ENCODE results near the gene MSRB3. TPM values are rescaled to one million over a fixed set of nuclear protein-coding genes. Genes with fewer than 3 reads are reported as not detected.
"Not testable (repeated sequence)": the region's sequence is repeated elsewhere in the genome, so short reads cannot be mapped to it uniquely, and the experiment has no call there.

Gene MSRB3
- total RNA-seq, 1 donor from 2014 or later = 77.3 TPM

DNA sequence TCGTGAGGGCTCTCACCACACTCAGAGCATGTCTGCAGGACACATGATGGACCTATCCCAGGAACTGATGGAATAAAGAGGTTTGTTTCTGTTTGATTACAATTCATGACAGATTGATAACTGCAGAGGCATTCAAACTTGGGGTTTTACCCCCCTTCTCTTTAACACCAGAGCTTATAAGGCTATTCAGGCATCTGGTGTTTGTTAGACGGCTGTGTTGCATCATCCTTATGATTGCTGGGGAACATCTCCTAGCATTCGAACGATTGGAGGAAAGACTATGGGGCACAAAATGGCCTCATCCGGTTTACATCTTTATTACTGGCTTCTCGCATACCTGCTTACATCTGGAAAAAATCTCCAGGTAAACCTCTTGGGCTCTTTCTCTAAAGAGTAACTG lies 191.8 kb downstream of the MSRB3 start:
- TF ChIP-seq, protein P1, sequence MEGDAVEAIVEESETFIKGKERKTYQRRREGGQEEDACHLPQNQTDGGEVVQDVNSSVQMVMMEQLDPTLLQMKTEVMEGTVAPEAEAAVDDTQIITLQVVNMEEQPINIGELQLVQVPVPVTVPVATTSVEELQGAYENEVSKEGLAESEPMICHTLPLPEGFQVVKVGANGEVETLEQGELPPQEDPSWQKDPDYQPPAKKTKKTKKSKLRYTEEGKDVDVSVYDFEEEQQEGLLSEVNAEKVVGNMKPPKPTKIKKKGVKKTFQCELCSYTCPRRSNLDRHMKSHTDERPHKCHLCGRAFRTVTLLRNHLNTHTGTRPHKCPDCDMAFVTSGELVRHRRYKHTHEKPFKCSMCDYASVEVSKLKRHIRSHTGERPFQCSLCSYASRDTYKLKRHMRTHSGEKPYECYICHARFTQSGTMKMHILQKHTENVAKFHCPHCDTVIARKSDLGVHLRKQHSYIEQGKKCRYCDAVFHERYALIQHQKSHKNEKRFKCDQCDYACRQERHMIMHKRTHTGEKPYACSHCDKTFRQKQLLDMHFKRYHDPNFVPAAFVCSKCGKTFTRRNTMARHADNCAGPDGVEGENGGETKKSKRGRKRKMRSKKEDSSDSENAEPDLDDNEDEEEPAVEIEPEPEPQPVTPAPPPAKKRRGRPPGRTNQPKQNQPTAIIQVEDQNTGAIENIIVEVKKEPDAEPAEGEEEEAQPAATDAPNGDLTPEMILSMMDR (IDR thresholded peaks at IDR 0.05) = no peak
- H3K4me1 Mint-ChIP-seq (ENCODE audit: unreplicated experiment) = peaks cover 7% of the 10 kb centered on the region
- no peak overlapping the region for H3K4me3 Mint-ChIP-seq (ENCODE audit: unreplicated experiment)
- no peaks in the 10 kb centered on the region for H3K27me3 Mint-ChIP-seq (ENCODE audit: unreplicated experiment)
- DNase-seq (ENCODE audit: extremely low spot score, unreplicated experiment) = no peak
- H3K27ac Mint-ChIP-seq (ENCODE audit: unreplicated experiment) = no peak overlapping the region
- H3K9me3 Mint-ChIP-seq (ENCODE audit: unreplicated experiment) = no peaks in the 10 kb centered on the region
- H3K36me3 Mint-ChIP-seq (ENCODE audit: unreplicated experiment) = peaks cover 4% of the 10 kb centered on the region

DNA sequence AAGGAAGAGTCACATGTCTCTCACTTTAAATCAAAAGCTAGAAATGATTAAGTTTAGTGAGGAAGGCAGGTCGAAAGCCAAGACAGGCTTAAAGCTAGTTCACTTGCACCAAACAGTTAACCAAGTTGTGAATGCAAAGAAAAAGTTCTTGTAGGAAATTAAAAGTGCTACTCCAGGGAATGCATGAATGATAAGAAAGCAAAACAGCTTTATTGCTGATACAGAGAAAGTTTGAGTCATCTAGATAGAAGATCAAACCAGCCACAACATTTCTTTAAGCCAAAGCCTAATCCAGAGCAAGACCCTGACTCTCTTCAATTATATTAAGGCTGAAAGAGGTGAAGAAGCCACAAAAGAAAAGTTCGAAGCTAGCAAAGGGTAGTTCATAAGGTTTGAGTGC lies 193.6 kb downstream of the MSRB3 start:
- no peak overlapping the region for H3K27ac Mint-ChIP-seq (ENCODE audit: unreplicated experiment)
- H3K4me3 Mint-ChIP-seq (ENCODE audit: unreplicated experiment) = no peak overlapping the region

DNA sequence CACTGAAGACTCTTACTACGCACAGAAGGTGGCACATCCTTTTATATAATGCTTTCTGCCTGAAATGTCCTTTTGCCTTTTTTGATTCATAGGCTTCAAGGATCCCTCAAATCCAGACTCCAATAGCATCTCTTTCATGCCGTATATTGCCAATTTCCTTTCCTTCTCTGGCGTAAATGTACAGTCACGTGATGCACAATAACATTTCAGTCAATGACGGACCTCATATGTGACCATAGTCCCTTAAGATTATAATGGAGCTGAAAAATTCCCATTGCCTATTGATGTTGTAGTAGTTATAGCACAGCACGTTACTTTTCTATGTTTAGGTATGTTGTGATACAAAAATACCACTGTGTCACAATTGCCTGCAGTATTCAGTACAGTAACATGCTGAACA lies 196.3 kb downstream of the MSRB3 start:
- Mint-ChIP-seq H3K4me3 (ENCODE audit: unreplicated experiment) (no peak overlapping the region), H3K4me1 (ENCODE audit: unreplicated experiment) (no peaks in the 10 kb centered on the region), H3K9me3 (ENCODE audit: unreplicated experiment) (no peaks in the 10 kb centered on the region), H3K36me3 (ENCODE audit: unreplicated experiment) (no peaks in the 10 kb centered on the region), H3K27me3 (ENCODE audit: unreplicated experiment) (no peaks in the 10 kb centered on the region), H3K27ac (ENCODE audit: unreplicated experiment) (no peak overlapping the region)
- no peak for DNase-seq (ENCODE audit: extremely low spot score, unreplicated experiment)
- TF ChIP-seq, protein P1 (IDR thresholded peaks at IDR 0.05) = no peak

More for the DNA sequence above, 193.6 kb downstream of the MSRB3 start:
- Mint-ChIP-seq H3K27me3 (ENCODE audit: unreplicated experiment) (no peaks in the 10 kb centered on the region), H3K4me1 (ENCODE audit: unreplicated experiment) (peaks cover 3% of the 10 kb centered on the region), H3K36me3 (ENCODE audit: unreplicated experiment) (peaks cover 4% of the 10 kb centered on the region), H3K9me3 (ENCODE audit: unreplicated experiment) (no peaks in the 10 kb centered on the region)
- no peak for DNase-seq (ENCODE audit: extremely low spot score, unreplicated experiment)
- TF ChIP-seq, protein P1 (IDR thresholded peaks at IDR 0.05) = no peak

DNA sequence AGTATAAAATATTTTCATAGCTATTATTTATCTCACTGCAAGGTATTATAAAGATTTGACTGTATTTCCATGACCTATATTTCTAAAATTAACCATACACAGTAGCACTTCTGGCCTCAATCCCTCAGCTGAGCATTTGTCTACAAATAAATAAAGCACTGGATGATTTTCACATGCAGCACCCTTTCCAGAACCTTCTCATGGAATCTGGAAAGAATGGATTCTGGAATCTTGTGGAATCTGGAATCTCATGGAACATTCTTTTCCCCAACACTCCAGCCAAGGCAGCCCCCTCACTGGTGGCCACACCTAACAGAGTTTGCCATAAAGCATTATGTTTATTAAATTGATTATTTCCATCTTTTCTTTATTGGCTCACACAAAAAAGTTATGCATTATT lies 199.2 kb downstream of the MSRB3 start:
- no peak for DNase-seq (ENCODE audit: extremely low spot score, unreplicated experiment)
- Mint-ChIP-seq H3K27me3 (ENCODE audit: unreplicated experiment) (no peaks in the 10 kb centered on the region), H3K4me1 (ENCODE audit: unreplicated experiment) (no peaks in the 10 kb centered on the region), H3K4me3 (ENCODE audit: unreplicated experiment) (no peak overlapping the region), H3K27ac (ENCODE audit: unreplicated experiment) (no peak overlapping the region), H3K36me3 (ENCODE audit: unreplicated experiment) (no peaks in the 10 kb centered on the region), H3K9me3 (ENCODE audit: unreplicated experiment) (peaks cover 7% of the 10 kb centered on the region)
- TF ChIP-seq, protein P1 (IDR thresholded peaks at IDR 0.05) = no peak

DNA sequence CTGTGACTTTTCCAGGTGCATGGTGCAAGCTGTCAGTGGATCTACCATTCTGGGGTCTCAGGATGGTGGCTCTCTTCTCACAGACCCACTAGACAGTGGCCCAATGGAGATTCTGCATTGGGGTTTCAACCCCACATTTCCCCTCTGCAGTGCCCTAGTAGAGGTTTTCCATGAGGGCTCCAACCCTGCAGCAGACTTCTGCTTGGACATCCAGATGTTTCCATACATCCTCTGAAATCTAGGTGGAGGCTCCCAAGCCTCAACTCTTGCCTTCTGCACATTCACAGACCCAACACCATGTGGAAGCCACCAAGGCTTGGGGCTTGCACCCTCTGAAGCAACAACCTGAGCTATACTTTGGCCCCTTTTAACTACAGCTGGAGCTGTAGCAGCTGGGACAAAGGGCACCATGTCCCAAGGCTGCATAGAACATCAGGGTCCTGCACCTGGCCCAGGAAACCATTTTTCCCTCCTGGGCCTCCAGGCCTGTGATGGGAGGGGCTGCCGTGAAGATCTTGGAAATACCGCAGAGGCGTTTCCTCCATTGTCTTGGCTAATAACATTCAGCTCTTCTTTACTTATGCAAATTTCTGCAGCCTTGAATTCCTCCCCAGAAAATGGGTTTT lies 205.5 kb downstream of the MSRB3 start:
- peaks cover 21% of the 10 kb centered on the region for H3K9me3 Mint-ChIP-seq (ENCODE audit: unreplicated experiment)
- H3K27me3 Mint-ChIP-seq (ENCODE audit: unreplicated experiment); H3K4me1 Mint-ChIP-seq (ENCODE audit: unreplicated experiment); DNase-seq (ENCODE audit: extremely low spot score, unreplicated experiment); H3K27ac Mint-ChIP-seq (ENCODE audit: unreplicated experiment); H3K4me3 Mint-ChIP-seq (ENCODE audit: unreplicated experiment): not testable (repeated sequence)
- H3K36me3 Mint-ChIP-seq (ENCODE audit: unreplicated experiment) = peaks cover 13% of the 10 kb centered on the region
